ENCODE results near the gene COX7B2.

COX7B2 gene

DNA sequence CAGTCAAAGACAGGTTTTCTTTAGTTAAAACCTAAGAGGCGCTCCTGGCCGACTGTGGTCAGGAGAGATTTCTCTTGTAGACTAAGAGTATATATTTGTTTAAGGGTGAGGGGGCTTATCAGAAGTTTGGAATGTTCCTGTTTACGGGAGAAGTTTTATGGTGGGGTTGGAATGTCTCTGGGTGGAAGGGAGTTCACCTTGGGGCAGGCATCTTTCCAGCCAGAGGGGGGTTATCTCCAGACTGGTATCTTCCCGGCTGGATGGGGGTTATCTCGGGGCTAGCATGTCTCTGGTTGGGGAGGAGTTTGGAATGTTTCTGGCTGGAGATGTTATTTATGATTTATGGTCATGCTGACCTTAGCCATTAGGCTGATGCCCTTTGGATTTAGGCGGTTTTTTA lies 116.0 kb downstream of the COX7B2 start:
- H3K4me3 ChIP-seq (ENCODE audit: low read depth, low read length): no peak overlapping the region
- TF ChIP-seq, protein P1, sequence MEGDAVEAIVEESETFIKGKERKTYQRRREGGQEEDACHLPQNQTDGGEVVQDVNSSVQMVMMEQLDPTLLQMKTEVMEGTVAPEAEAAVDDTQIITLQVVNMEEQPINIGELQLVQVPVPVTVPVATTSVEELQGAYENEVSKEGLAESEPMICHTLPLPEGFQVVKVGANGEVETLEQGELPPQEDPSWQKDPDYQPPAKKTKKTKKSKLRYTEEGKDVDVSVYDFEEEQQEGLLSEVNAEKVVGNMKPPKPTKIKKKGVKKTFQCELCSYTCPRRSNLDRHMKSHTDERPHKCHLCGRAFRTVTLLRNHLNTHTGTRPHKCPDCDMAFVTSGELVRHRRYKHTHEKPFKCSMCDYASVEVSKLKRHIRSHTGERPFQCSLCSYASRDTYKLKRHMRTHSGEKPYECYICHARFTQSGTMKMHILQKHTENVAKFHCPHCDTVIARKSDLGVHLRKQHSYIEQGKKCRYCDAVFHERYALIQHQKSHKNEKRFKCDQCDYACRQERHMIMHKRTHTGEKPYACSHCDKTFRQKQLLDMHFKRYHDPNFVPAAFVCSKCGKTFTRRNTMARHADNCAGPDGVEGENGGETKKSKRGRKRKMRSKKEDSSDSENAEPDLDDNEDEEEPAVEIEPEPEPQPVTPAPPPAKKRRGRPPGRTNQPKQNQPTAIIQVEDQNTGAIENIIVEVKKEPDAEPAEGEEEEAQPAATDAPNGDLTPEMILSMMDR (IDR thresholded peaks at IDR 0.05; ENCODE audit: borderline replicate concordance, insufficient read depth, low read depth, low read length): no peak

DNA sequence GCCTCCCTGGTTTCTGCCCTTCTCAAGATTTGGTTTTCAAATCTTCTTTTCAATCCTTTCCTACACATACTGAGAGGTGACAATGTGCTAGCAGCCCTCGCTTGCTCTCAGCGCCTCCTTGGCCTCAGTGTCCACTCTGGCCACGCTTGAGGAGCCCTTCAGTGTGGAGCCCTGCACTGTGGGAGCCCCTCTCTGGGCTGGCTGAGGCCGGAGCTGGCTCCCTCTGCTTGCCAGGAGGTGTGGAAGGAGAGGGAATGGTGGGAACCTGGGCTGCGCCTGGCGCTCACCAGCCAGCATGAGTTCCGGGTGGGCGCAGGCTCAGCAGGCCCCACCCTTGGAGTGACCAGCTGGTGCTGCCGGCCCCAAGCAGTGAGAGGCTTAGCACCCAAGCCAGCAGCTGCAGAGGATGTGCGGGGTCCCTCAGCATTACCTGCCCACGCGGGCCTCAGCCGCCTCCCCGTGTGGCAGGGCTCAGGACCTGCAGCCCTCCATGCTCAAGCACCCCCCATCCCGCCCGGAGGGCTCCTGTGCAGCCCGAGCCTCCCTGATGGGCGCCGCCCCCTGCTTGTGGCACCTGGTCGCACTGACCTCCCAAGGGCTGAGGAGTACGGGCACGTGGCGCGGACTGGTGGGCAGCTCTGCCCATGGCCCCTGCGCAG lies 127.5 kb downstream of the COX7B2 start:
- TF ChIP-seq, protein P1 (IDR thresholded peaks at IDR 0.05; ENCODE audit: borderline replicate concordance, insufficient read depth, low read depth, low read length): no peak
- H3K4me3 ChIP-seq (ENCODE audit: low read depth, low read length): no peak overlapping the region

DNA sequence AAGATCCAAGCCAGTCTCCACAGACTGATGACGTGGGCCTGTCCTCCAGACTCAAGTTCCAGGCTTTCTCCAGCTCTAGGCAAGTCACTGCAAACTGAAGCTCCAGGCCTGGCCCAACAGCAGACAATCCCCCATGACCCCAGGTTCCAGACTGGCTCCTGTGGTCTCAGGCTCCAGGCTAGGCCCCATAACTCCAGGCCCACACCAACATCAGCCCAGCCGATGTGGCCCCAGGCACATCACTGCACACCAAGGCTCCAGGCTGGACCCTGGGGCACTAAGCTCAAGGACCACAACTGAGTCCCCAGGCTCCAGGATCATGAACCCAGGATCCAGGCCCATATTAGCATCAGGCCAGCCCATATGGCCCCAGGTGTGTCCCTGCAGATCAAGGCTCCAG lies 143.6 kb downstream of the COX7B2 start:
- no peak overlapping the region for H3K4me3 ChIP-seq (ENCODE audit: low read depth, low read length)
- TF ChIP-seq, protein P1 (IDR thresholded peaks at IDR 0.05; ENCODE audit: borderline replicate concordance, insufficient read depth, low read depth, low read length): no peak

GRCh38 chr4:46730075-46730474 lies 179.0 kb downstream of the COX7B2 start:
- H3K4me3 ChIP-seq (ENCODE audit: low read depth, low read length): no peak overlapping the region
- TF ChIP-seq, protein P1 (IDR thresholded peaks at IDR 0.05; ENCODE audit: borderline replicate concordance, insufficient read depth, low read depth, low read length): no peak

DNA sequence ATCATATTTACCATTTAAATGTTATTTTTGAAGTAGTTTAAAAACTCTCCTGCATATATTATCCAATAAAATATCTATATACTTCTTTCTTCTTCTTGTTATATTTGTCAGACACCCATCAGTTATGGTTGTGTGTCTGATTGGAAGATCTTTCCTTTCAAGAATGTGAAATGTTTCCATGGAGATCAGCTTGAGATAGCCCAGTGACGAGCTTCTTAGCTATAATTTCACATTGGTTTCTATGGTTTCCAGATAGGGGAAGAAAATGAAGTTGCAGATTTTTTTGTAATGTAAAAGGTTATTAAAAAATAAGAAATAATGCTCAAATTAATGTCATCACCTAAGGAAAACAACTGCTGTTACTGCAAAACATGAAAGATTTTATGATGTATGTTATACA lies 189.0 kb downstream of the COX7B2 start:
- TF ChIP-seq, protein P1 (IDR thresholded peaks at IDR 0.05; ENCODE audit: borderline replicate concordance, insufficient read depth, low read depth, low read length): no peak
- no peak overlapping the region for H3K4me3 ChIP-seq (ENCODE audit: low read depth, low read length)

DNA sequence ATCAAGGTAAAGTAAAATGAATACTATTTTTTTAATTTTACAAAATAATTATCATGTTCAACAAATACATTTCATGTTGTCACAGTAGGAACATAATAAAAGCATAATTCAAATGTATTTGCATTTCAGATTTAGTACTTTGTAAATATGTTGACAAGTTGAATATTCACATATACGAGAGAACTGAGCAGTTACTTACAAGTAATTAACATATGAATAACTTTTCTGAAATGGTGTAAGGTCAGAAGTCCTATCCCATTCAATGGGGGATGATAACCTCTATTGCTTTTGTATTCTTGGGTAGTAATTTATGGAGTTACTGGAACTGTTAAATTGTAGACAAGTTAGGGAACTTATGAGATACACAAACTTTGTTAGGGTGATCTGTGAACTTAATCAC lies 191.1 kb downstream of the COX7B2 start:
- TF ChIP-seq, protein P1 (IDR thresholded peaks at IDR 0.05; ENCODE audit: borderline replicate concordance, insufficient read depth, low read depth, low read length): no peak
- no peak overlapping the region for H3K4me3 ChIP-seq (ENCODE audit: low read depth, low read length)

DNA sequence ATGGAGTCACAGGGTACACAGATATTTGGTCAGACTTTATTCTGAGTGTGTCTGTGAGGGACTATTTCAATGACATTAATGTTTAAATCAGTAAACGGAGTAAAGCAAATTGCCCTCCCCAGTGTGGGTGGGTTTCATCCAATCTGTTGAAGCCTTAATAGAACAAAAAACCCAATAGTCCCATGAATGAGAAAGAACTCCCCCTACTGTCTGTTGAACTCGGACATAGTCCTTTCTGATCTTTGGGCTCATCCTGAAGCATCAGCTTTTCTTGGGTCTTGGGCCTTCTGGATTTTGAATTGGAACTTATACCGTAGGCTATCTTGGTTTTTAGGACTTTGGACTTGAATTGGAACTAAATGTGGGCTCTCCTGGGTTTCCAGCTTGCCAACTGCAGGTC lies 193.6 kb downstream of the COX7B2 start:
- TF ChIP-seq, protein P1 (IDR thresholded peaks at IDR 0.05; ENCODE audit: borderline replicate concordance, insufficient read depth, low read depth, low read length): no peak
- H3K4me3 ChIP-seq (ENCODE audit: low read depth, low read length): no peak overlapping the region
